Measurements from ENCODE around the gene COL15A1. TPM values are rescaled to one million over a fixed set of nuclear protein-coding genes. Genes with fewer than 3 reads are reported as not detected.

Gene COL15A1
- total and polyA plus RNA-seq, 2 of the 13 experiments (the other 11 are each of a cell fraction or from before 2014, with no cell fraction given), result not detected

GRCh38 chr9:99062549-99062948 lies 118.8 kb downstream of the COL15A1 start:
- H3K27ac ChIP-seq (ENCODE audit: extremely low read length, insufficient read depth, low read length), result no peak overlapping the region
- H3K4me1 ChIP-seq (ENCODE audit: insufficient read depth, low read length), result no peaks in the 10 kb centered on the region
- no peaks in the 10 kb centered on the region for H4K20me1 ChIP-seq (ENCODE audit: insufficient read depth, low read length)
- DNase-seq (ENCODE audit: low spot score), result no peak
- no TSS peak for BruUV-seq (replicated peaks)
- no peaks in the 10 kb centered on the region for H3K36me3 ChIP-seq (replicated peaks in 1 of 2; ENCODE audit: control insufficient read depth in 1 of 2, insufficient read depth in 2 of 2, low read length in 2 of 2)
- H3K4me2 ChIP-seq (ENCODE audit: low read depth, low read length), result no peak overlapping the region
- WGBS (ENCODE audit: low lambda C conversion rate), result 0% methylated on average over 1 of the region's 1 CpG
- no peak overlapping the region for H3K9ac ChIP-seq (ENCODE audit: insufficient read depth, low read depth, low read length)
- no peaks in the 10 kb centered on the region for H3K9me3 ChIP-seq (ENCODE audit: low read length)
- no peaks in the 10 kb centered on the region for H3K79me2 ChIP-seq (ENCODE audit: insufficient read depth, low read length)
- in situ Hi-C loops (cut with HindIII; ENCODE audit: extremely low pct_ligation_motif_present, low pct_unique_long_range_greater_than_20kb), result no loop called here
- FAIRE-seq, result no peak
- ATAC-seq, result no peak
- intact Hi-C loops (cut with micrococcal nuclease; ENCODE audit: unreplicated experiment), result no loop called here
- H3K4me3 ChIP-seq (replicated peaks in 1 of 3; ENCODE audit: insufficient read depth in 1 of 3, low read depth in 2 of 3, low read length in 3 of 3), result no peak overlapping the region
- no peak overlapping the region for H2AFZ ChIP-seq (ENCODE audit: low read length)
- CTCF ChIA-PET (ENCODE audit: low intra/inter-chr PET ratio, low total read pairs), result no interaction called here
- no peaks in the 10 kb centered on the region; a peak in 2 of 5 replicates for H3K27me3 ChIP-seq (ENCODE audit: control insufficient read depth in 1 of 2, insufficient read depth in 2 of 2, low read length in 2 of 2)
- POLR2A ChIA-PET, result no interaction called here
- TF ChIP-seq, protein P1, sequence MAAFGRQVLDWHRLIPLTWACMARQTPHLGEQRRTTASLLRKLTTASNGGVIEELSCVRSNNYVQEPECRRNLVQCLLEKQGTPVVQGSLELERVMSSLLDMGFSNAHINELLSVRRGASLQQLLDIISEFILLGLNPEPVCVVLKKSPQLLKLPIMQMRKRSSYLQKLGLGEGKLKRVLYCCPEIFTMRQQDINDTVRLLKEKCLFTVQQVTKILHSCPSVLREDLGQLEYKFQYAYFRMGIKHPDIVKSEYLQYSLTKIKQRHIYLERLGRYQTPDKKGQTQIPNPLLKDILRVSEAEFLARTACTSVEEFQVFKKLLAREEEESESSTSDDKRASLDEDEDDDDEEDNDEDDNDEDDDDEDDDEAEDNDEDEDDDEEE (CRISPR knock-in tag; IDR thresholded peaks at IDR 0.05), result no peak
- TF ChIP-seq BRD4 (CRISPR knock-in tag; IDR thresholded peaks at IDR 0.05) (no peak), TMF1 (CRISPR knock-in tag; IDR thresholded peaks at IDR 0.05; ENCODE audit: low read depth) (no peak), ZNF839 (CRISPR knock-in tag; IDR thresholded peaks at IDR 0.05; ENCODE audit: borderline replicate concordance) (no peak), MEIS1 (CRISPR knock-in tag; IDR thresholded peaks at IDR 0.05; ENCODE audit: borderline replicate concordance) (no peak), HOXA7 (CRISPR knock-in tag; IDR thresholded peaks at IDR 0.05) (no peak), NFKBIZ (CRISPR knock-in tag; IDR thresholded peaks at IDR 0.05) (no peak), ZNF276 (CRISPR knock-in tag; IDR thresholded peaks at IDR 0.05; ENCODE audit: low read depth) (no peak), ZNF766 (CRISPR knock-in tag; IDR thresholded peaks at IDR 0.05; ENCODE audit: borderline replicate concordance) (no peak), ATF5 (CRISPR knock-in tag; IDR thresholded peaks at IDR 0.05; ENCODE audit: low read depth) (no peak), ZNF772 (CRISPR knock-in tag; IDR thresholded peaks at IDR 0.05) (no peak), SP4 (CRISPR knock-in tag; IDR thresholded peaks at IDR 0.05) (no peak), ZNF224 (CRISPR knock-in tag; IDR thresholded peaks at IDR 0.05) (no peak), HES4 (CRISPR knock-in tag; IDR thresholded peaks at IDR 0.05; ENCODE audit: borderline replicate concordance) (no peak), CCAR2 (optimal IDR thresholded peaks at IDR 0.05; ENCODE audit: low read depth, low read length) (no peak)
